Fibroblast of skin of right biceps (primary cell): Measurements from ENCODE around the gene CDKN2C.
A peak's percentile ranks its signal among the peaks of the same experiment; 100 is the strongest.
"Not testable (repeated sequence)": the region's sequence is repeated elsewhere in the genome, so short reads cannot be mapped to it uniquely, and the experiment has no call there.

Source experiments
- DNase-seq: peaks from one replicate; pipeline ENCODE4 v3.0.0-alpha.2; 2013

Gene CDKN2C

GRCh38 chr1:50969611-50970508, at the start of gene CDKN2C:
Gene CDKN2C (plus strand): TSS chr1:50970245. CDS start chr1:50970369, 124 bp downstream.
- peak; percentile 94 for DNase-seq

- DNase-seq, result no peak
Measured at GRCh38 chr1:50920409-50920808, 49.6 kb upstream of the CDKN2C start.

- no peak for DNase-seq
Measured at GRCh38 chr1:50921029-50921428, 49.0 kb upstream of the CDKN2C start.

- DNase-seq, result no peak
Measured at GRCh38 chr1:50923564-50923963, 46.5 kb upstream of the CDKN2C start.

DNA sequence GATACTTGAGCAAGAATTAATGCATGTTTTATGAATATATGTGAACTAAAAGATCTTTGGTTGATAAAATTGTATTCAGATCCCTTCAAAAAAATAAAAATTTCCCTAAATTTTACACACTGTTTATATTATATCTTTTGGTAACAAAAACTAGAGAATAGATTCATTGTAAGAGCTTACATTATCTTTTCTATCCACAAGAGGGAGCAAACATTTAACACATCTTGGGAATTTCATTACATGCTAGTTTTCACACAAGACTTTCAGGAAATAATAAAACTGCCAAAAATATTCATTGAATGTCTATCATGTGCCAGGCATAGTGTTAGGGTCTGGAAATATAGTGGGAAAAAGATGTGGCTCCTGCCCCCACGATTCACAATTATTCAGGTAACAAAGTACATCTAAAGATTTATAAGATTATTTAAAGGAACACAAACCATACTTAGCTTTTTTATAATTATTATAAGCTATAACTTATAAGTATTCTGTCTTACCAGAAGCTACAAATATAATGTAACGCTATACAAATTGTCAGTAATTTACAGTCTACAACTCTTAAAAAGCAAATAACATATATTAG, 40.6 kb upstream of the CDKN2C start:
- DNase-seq, result peak; percentile 33

- no peak for DNase-seq
Measured at GRCh38 chr1:50930193-50930592, 39.9 kb upstream of the CDKN2C start.

GRCh38 chr1:50930965-50931737, 38.9 kb upstream of the CDKN2C start:
- peak; percentile 5 for DNase-seq

GRCh38 chr1:50932043-50932442, 38.0 kb upstream of the CDKN2C start:
- not testable (repeated sequence) for DNase-seq

GRCh38 chr1:50933770-50934169, 36.3 kb upstream of the CDKN2C start:
- not testable (repeated sequence) for DNase-seq

DNA sequence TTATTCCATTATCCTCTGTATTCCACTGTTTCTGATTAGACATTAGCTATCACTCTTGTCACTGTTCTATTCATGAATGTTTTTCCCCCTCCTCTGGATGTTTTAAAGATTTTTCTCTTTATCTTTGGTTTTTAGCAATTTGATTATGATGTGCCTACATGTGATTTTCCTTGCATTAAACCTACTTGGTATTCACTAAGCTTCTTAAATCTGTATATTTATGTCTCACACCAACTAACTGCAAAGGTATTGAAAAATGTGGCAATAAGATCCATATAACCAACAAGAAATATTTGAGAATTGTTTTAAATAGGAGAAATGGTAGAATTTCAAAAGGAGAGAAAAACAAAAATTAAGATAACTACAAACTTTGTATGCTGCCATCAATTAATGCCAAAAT, 35.2 kb upstream of the CDKN2C start:
- no peak for DNase-seq

GRCh38 chr1:50935276-50935675, 34.8 kb upstream of the CDKN2C start:
- DNase-seq, result peak; percentile 11

GRCh38 chr1:50936321-50936720, 33.7 kb upstream of the CDKN2C start:
- no peak for DNase-seq

DNA sequence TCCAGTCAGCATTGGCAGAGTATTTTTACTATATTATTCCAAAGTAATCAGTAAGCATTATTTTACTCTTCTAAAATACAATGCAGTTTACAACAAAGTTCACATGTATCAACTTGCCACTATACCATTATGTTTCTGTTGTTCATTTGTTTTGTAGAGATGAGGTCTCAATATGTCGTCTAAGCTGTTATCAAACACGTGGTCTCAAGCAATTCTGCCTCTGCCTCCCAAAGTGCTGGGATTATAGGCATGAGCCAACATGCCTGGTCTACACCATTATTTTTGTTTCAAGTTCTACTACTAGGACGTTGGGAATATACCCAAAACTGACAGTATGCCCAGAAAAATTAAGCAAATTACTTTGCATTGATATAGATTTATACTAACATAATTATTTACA, 29.8 kb upstream of the CDKN2C start:
- DNase-seq, result no peak

DNA sequence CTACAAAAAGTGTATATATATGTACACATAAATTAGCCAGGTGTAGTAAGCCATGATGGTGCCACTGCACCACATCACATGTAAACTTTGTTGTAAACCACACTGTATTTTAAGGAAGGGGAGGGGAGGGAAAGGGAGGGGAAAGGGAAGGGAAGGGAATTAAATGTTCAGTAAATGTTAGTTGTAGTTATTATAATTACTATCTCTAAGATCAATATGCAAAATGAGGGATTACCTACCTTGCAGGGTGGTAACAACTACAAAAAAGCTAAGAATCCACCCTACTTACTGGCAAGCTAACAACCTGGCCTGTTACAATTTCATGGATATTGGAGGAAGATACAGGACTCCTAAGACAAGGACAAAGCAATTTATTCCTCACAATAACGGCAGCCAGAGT, 27.7 kb upstream of the CDKN2C start:
- DNase-seq, result no peak

DNA sequence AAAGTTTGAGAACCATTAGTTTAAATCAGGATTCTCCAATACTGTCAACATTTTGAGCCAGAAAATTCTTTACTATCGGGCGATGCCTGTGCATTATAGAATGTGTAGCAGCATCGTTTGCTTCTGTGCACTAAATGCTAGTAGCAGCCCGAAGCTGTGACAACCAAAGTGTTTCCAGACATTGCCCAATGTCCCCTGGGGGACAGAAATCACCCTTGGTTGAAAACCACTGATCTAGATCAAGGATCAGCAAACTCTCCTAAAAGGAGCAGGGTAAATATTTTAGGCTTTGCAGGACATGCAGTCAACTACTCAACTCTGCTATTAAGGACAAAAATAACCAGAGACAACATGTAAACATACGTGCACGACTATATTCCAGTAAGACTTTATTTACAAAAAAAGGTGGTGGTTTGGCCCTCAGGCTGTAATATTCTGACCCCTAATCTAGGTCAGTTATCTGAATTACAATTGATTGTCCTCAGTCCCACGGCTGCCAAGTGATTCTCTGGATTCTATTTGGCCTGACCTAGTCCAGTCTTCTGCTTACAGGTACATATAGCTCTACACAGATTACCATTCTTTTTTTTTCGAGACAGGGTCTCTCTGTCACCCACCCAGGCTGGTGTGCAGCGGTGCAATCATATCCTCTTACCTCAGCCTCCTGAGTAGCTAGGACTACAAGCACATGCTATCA, 20.6 kb upstream of the CDKN2C start:
- no peak for DNase-seq

GRCh38 chr1:50950396-50950795, 19.6 kb upstream of the CDKN2C start:
- DNase-seq, result no peak

- DNase-seq, result not testable (repeated sequence)
Measured at GRCh38 chr1:50952566-50952965, 17.5 kb upstream of the CDKN2C start.

- no peak for DNase-seq
Measured at GRCh38 chr1:50955116-50955515, 14.9 kb upstream of the CDKN2C start.

DNA sequence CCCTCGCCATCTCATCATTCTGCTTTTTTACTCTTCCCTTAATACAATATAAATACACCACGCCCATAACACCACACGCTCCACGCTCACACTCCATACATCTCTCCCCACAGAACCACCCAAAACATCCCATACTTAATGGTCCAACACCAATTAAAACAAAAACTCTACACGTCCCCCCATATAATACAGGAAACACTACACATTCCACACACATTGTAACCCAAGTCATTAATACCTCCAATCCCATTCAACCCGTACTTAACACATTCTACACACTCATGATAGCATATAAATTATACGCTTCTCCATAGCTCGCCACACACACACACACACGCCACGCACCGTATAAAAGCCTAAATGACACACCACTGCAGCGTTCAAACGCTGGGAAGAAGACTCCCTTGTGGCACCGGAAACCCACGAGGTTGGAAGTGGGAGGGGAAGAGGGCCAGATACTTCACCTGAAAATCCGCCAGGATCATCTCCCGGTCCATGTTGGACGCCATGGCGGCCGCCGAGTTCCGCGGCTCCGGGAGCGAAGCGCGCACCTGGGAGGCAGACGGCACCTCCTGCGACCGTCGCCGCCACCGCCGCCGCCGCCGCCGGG, 10.6 kb upstream of the CDKN2C start:
- DNase-seq, result peak; percentile 48

DNA sequence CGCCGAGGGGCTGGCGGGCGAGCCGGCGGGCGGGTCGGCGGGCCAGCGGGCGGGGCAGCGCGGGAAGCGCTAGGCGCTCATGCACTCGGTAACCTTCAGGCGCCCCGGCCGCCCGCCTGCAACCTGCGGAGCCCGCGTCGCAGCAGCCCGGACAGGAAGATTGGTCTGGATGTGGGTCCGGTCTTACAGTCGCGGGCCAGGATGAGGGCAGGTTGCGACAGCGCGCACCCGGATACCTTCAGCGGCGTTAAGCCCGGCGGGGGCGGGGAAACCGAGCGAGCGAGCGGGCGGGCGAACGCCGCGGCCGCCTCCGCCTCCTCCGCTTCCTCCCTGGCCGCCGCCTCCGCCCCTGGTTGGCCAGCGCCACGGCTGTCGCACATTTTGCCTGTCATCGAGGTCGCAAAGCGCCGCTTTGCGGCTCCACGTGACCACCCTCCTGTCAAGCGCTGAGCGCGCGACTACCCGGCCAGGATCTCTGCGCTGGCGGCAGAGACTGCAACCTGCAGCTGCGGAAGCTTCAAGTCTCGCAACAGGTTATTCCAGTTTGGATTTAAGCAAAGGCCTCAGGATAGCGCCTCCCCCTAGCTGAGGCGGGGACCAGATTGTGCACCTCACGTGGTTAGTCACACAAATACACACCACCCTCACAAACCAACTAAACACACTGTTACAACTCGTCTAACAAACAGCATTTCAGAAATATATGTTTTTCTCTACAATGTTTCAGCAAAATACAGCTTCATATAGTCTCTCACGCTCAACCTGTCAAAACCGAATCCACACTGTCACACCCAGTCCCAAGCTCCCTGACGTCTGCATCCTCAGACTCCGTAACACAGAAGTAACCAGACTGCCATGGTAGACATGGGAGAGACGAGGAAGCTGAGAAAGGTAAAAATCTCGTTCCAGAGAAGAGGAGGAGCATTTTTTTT, 9.9 kb upstream of the CDKN2C start, which contains the start of gene FAF1:
Gene FAF1 (minus strand): TSS at position 355 of the 932 bp plus-strand sequence. CDS start 456 bp downstream, outside the sequence.
- DNase-seq, result peak; percentile 96

DNA sequence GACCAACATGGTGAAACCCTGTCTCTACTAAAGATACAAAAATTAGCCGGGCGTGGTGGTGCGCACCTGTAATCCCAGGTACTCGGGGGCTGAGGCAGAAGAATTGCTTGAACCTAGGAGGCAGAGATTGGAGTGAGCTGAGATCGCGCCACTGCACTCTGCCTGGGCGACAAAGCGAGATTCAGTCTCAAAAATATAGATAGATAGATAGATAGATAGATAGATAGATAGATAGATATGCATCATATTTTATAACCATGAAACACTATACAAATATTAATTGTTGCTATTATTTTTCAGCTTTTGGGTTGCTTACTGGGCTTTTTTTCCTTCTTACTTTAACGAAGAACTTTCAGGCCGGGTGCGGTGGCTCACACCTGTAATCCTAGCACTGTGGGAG, 5.2 kb upstream of the CDKN2C start:
- DNase-seq, result no peak
